DND-41 (cell line): Measurements from ENCODE around the gene LEMD1.

Source experiments
- ATAC-seq: fragments of 200-7000 bp; cut with Tn5 transposase; 3 replicates; pipeline ENCODE4 v1.9.1; 2021; ENCODE audit warnings: low read depth; ENCODE audit not compliant: insufficient read depth
- DNase-seq: peaks from one replicate; pipeline ENCODE4 v3.0.0-alpha.2; 2020
- H2AFZ ChIP-seq: 2 replicates; pipeline ENCODE4 v1.6.0; 2012; ENCODE audit warnings: low read depth, low read length
- H3K27ac ChIP-seq: 2 replicates; pipeline ENCODE4 v1.5.1; 2012; ENCODE audit warnings: low read length, inconsistent platforms
- H3K27me3 ChIP-seq: fragments of 200-600 bp; sonication (generic); 2 replicates; pipeline ENCODE4 v1.6.0; 2012; ENCODE audit warnings: low read length, mild to moderate bottlenecking, inconsistent platforms; ENCODE audit not compliant: insufficient read depth, poor library complexity
- H3K36me3 ChIP-seq: 2 replicates; pipeline ENCODE4 v1.5.1; 2012; ENCODE audit warnings: low read length, inconsistent platforms; ENCODE audit not compliant: insufficient read depth
- H3K4me1 ChIP-seq: 2 replicates; pipeline ENCODE4 v1.5.1; 2012; ENCODE audit warnings: mild to moderate bottlenecking, low read length; ENCODE audit not compliant: insufficient read depth
- H3K4me2 ChIP-seq: 2 replicates; pipeline ENCODE4 v1.6.0; 2012; ENCODE audit warnings: mild to moderate bottlenecking, moderate library complexity, low read length, inconsistent platforms; ENCODE audit not compliant: insufficient read depth
- H3K4me3 ChIP-seq, 2 experiments: fragments of 200-600 bp in 1 of 2; shearing (Covaris generic) in 1 of 2; 2 replicates each; pipeline ENCODE4 v1.5.1; 2012 to 2016; ENCODE audit warnings: inconsistent platforms in 2 of 2, low read length in 2 of 2, mild to moderate bottlenecking in 2 of 2, low read depth in 1 of 2, moderate library complexity in 1 of 2
- H3K79me2 ChIP-seq: 2 replicates; pipeline ENCODE4 v1.6.0; 2012; ENCODE audit warnings: low read length, inconsistent platforms; ENCODE audit not compliant: insufficient read depth
- H3K9ac ChIP-seq: 2 replicates; pipeline ENCODE4 v1.6.0; 2012; ENCODE audit warnings: low read depth, mild to moderate bottlenecking, inconsistent platforms, low read length, moderate library complexity
- H3K9me3 ChIP-seq: 2 replicates; pipeline ENCODE4 v1.5.1; 2012; ENCODE audit warnings: low read length, moderate library complexity, mild to moderate bottlenecking, inconsistent platforms; ENCODE audit not compliant: insufficient read depth, severe bottlenecking
- H4K20me1 ChIP-seq: 2 replicates; pipeline ENCODE4 v1.6.0; 2012; ENCODE audit warnings: low read length; ENCODE audit not compliant: insufficient read depth
- EZH2 ChIP-seq: IDR thresholded peaks from 3 replicates; pipeline ENCODE4 v1.6.1; 2012; ENCODE audit warnings: borderline replicate concordance, low read depth, mild to moderate bottlenecking, moderate library complexity, low read length, inconsistent platforms; ENCODE audit not compliant: severe bottlenecking
- TF ChIP-seq, protein P1 (sequence below): IDR thresholded peaks from 2 replicates; pipeline ENCODE4 v1.5.1; 2012; ENCODE audit warnings: borderline replicate concordance, low read length, moderate library complexity, mild to moderate bottlenecking; ENCODE audit not compliant: poor library complexity, severe bottlenecking; ENCODE audit errors: extremely low read depth

Gene LEMD1

DNA sequence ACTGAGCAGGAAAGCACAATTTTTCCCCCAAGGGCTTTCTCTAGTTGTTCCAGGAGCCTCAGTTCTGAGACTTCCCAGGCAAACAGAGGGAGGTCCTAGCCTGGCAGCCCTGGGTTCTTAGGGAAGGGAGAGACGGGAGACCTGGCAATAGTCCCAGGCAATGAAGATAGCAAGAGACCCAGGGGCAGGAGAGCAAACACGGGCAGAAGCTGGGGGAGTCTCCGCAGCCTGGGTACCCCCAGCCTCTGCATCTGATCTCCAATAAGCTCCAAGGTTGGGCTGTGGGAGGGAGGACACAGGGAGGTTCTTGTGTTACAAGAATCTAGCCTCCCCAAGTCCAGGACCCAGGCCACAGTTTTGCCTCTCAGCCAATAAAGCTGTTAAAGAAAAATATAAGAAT, 31.6 kb upstream of the LEMD1 start:
- Histone ChIP-seq H4K20me1 (peaks cover 8% of the 10 kb centered on the region), H2AFZ (no peak overlapping the region), H3K27me3 (peaks cover 17% of the 10 kb centered on the region), H3K27ac (no peak overlapping the region), H3K4me2 (no peak overlapping the region), H3K79me2 (no peaks in the 10 kb centered on the region), H3K4me1 (no peaks in the 10 kb centered on the region), H3K4me3 (no peak overlapping the region), H3K9me3 (no peaks in the 10 kb centered on the region), H3K9ac (no peak overlapping the region), H3K36me3 (no peaks in the 10 kb centered on the region)
- no peak for DNase-seq
- TF ChIP-seq, protein P1, sequence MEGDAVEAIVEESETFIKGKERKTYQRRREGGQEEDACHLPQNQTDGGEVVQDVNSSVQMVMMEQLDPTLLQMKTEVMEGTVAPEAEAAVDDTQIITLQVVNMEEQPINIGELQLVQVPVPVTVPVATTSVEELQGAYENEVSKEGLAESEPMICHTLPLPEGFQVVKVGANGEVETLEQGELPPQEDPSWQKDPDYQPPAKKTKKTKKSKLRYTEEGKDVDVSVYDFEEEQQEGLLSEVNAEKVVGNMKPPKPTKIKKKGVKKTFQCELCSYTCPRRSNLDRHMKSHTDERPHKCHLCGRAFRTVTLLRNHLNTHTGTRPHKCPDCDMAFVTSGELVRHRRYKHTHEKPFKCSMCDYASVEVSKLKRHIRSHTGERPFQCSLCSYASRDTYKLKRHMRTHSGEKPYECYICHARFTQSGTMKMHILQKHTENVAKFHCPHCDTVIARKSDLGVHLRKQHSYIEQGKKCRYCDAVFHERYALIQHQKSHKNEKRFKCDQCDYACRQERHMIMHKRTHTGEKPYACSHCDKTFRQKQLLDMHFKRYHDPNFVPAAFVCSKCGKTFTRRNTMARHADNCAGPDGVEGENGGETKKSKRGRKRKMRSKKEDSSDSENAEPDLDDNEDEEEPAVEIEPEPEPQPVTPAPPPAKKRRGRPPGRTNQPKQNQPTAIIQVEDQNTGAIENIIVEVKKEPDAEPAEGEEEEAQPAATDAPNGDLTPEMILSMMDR, result no peak
- no peak for TF ChIP-seq EZH2
- no peak for ATAC-seq

DNA sequence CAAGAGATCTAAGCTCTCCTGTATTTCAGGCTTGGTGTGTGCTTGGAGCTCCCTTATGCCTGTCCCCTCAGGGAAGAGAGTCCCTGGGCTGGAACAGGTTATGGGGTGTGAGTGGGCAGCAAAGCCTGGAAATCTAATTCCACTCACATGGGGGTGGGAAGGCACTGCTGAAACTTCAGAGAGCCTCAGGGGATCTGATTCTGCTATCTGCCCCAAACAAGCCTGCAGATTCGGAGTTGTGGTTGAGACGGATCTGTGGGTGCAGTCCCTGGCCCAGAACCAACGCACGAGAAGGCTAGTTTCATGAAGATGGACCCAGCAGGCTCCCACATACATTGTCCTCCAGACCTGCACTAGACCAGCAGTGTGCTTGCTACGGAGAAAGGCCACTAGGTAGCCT, 31.1 kb upstream of the LEMD1 start:
- peaks cover 17% of the 10 kb centered on the region for H3K27me3 ChIP-seq
- H3K79me2 ChIP-seq, result no peaks in the 10 kb centered on the region
- peaks cover 8% of the 10 kb centered on the region for H4K20me1 ChIP-seq
- no peaks in the 10 kb centered on the region for H3K36me3 ChIP-seq
- no peaks in the 10 kb centered on the region for H3K9me3 ChIP-seq
- H3K4me1 ChIP-seq, result no peaks in the 10 kb centered on the region
- no peak overlapping the region for H3K4me2 ChIP-seq
- TF ChIP-seq, protein P1, result no peak
- no peak for TF ChIP-seq EZH2
- H3K9ac ChIP-seq, result no peak overlapping the region
- H3K4me3 ChIP-seq, result no peak overlapping the region
- H2AFZ ChIP-seq, result no peak overlapping the region
- DNase-seq, result no peak
- no peak for ATAC-seq
- no peak overlapping the region for H3K27ac ChIP-seq

DNA sequence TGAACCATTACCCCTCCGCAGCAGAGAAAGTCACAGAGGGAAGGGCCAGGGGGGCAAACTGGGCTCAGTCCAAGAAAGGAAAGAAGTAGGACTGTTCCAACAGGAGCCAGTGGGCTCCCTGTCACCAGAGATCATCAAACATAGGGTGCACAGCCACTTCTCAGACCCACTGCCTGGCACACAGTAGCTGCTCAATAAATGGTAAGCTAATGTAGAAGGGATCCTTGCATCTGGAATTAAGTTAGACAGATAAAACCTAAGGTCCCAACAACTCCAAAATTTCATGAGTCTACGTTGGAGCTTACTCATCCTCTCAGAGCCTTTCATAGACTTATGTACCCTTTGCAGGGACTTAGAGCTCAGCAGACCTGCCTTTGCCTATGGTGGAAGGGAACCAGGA, 30.5 kb upstream of the LEMD1 start:
- no peaks in the 10 kb centered on the region for H3K9me3 ChIP-seq
- H4K20me1 ChIP-seq, result peaks cover 8% of the 10 kb centered on the region
- H3K4me3 ChIP-seq, result no peak overlapping the region
- no peak overlapping the region for H2AFZ ChIP-seq
- H3K9ac ChIP-seq, result no peak overlapping the region
- H3K4me1 ChIP-seq, result no peaks in the 10 kb centered on the region
- no peaks in the 10 kb centered on the region for H3K79me2 ChIP-seq
- H3K27me3 ChIP-seq, result peaks cover 22% of the 10 kb centered on the region
- ATAC-seq (no peak), DNase-seq (no peak)
- no peak overlapping the region for H3K27ac ChIP-seq
- TF ChIP-seq EZH2, result no peak
- TF ChIP-seq, protein P1, result no peak
- H3K36me3 ChIP-seq, result no peaks in the 10 kb centered on the region
- no peak overlapping the region for H3K4me2 ChIP-seq

DNA sequence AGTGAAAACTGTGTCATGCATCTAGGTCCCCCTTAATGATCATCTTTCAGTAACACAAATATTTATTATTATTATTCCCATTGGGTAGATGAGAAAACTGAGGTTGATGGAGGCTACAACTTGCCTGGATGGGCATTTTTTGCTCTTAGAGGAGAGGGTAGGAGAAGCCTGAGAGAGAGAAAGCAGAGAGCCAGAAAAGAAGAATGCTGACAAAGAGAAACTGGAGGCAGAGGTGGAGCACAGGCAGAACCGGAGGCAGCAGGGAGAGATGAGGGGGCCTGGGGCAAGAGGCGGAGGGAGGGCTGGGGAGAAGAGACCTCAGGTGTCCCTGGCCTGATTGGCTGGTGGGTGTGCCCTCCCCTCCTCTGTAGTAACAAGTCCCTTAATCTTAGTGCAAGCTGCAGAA, 29.9 kb upstream of the LEMD1 start:
- DNase-seq (no peak), ATAC-seq (no peak)
- H4K20me1 ChIP-seq, result peaks cover 8% of the 10 kb centered on the region
- H3K4me3 ChIP-seq, result no peak overlapping the region
- H3K9ac ChIP-seq, result no peak overlapping the region
- H3K27ac ChIP-seq, result no peak overlapping the region
- no peak overlapping the region for H2AFZ ChIP-seq
- H3K4me1 ChIP-seq, result no peaks in the 10 kb centered on the region
- TF ChIP-seq EZH2, result no peak
- TF ChIP-seq, protein P1, result no peak
- H3K4me2 ChIP-seq, result no peak overlapping the region
- H3K36me3 ChIP-seq, result no peaks in the 10 kb centered on the region
- H3K27me3 ChIP-seq, result peaks cover 28% of the 10 kb centered on the region
- H3K79me2 ChIP-seq, result no peaks in the 10 kb centered on the region
- no peaks in the 10 kb centered on the region for H3K9me3 ChIP-seq
